GM12878 (cell line): ENCODE data around the gene ITGB8. TPM values are rescaled to one million over a fixed set of nuclear protein-coding genes. Genes with fewer than 3 reads are reported as not detected.

Source experiments
- CHD1 ChIP-seq: IDR thresholded peaks from 2 replicates; pipeline ENCODE4 v1.6.1; 2012; ENCODE audit warnings: low read depth, low read length, improper control_type of control experiment
- ETV6 ChIP-seq, 2 experiments: fragments of 450-650 bp in 1 of 2; IDR thresholded peaks in 1 of 2; conservative IDR thresholded peaks in 1 of 2; 2 replicates each; pipeline ENCODE4 v1.6.1; 2014; ENCODE audit warnings: antibody characterized with exemption in 1 of 2, borderline replicate concordance in 1 of 2, low read depth in 1 of 2, mild to moderate bottlenecking in 1 of 2, moderate library complexity in 1 of 2
- GATAD2B ChIP-seq: fragments of 450-650 bp; conservative IDR thresholded peaks from 2 replicates; pipeline ENCODE4 v1.6.1; 2017; ENCODE audit warnings: low read depth, mild to moderate bottlenecking, moderate library complexity
- MEF2A ChIP-seq: IDR thresholded peaks from 2 replicates; pipeline ENCODE4 v1.6.1; 2011; ENCODE audit warnings: low read depth, mild to moderate bottlenecking, low read length, moderate library complexity; ENCODE audit not compliant: insufficient read depth
- SMC3 ChIP-seq: IDR thresholded peaks from 2 replicates; pipeline ENCODE4 v1.6.1; 2011; ENCODE audit warnings: low read length, improper control_type of control experiment, borderline replicate concordance
- STAT3 ChIP-seq: IDR thresholded peaks from 2 replicates; pipeline ENCODE4 v1.6.1; 2011; ENCODE audit warnings: low read depth, low read length, improper control_type of control experiment
- TBL1XR1 ChIP-seq: IDR thresholded peaks from 2 replicates; pipeline ENCODE4 v1.6.1; 2012; ENCODE audit warnings: low read depth, low read length, improper control_type of control experiment
- TCF3 ChIP-seq: IDR thresholded peaks from 2 replicates; pipeline ENCODE4 v1.6.1; 2012; ENCODE audit warnings: low read depth, mild to moderate bottlenecking, low read length, borderline replicate concordance; ENCODE audit not compliant: insufficient read depth
- ZNF207 ChIP-seq: fragments of 450-650 bp; IDR thresholded peaks from 2 replicates; pipeline ENCODE4 v1.6.1; 2014; ENCODE audit warnings: antibody characterized with exemption, mild to moderate bottlenecking, borderline replicate concordance
- polyA plus RNA-seq, 11 experiments: library from polyadenylated mRNA; depleted of rRNA in 4 of 11; unstranded in 6 of 11; stranded (reverse) in 5 of 11; fragments of >200 nt; fragmentation: Nextera tagmentation in 4 of 11; fragmentation: Illumina TruSeq in 1 of 11; extraction: Ambion mirVana in 4 of 11; extraction: Trizol in 1 of 11; gene quantifications; 1 replicate in 1 of 11; 2 replicates in 10 of 11; pipeline versions ENCODE4 v1.2.1 to v1.2.3, GENCODE V29; 2011 to 2016; ENCODE audit warnings: inconsistent platforms in 2 of 11, missing spikeins in 2 of 11, low read depth in 1 of 11
- total RNA-seq, 4 experiments: library from RNA; depleted of rRNA in 3 of 4; stranded (reverse); fragments of >200 nt in 3 of 4; fragmentation: Illumina TruSeq in 1 of 4; extraction: Trizol in 1 of 4; gene quantifications; 2 replicates each; pipeline versions ENCODE4 v1.2.1 to v1.2.3, GENCODE V29; 2013 to 2021
- TF ChIP-seq, protein P1 (sequence below): IDR thresholded peaks from 2 replicates; pipeline ENCODE4 v1.6.1; 2012; ENCODE audit warnings: improper control_type of control experiment, low read depth, low read length; ENCODE audit not compliant: insufficient replicate concordance
- TF ChIP-seq, protein P2 (sequence below): IDR thresholded peaks from 2 replicates; pipeline ENCODE4 v1.6.1; 2012; ENCODE audit warnings: low read depth, low read length, improper control_type of control experiment
- TF ChIP-seq, protein P3 (sequence below): fragments of 450-650 bp; IDR thresholded peaks from 2 replicates; pipeline ENCODE4 v1.6.1; 2017; ENCODE audit warnings: borderline replicate concordance
- TF ChIP-seq, protein P4 (sequence below): IDR thresholded peaks from 2 replicates; pipeline ENCODE4 v1.6.1; 2011; ENCODE audit warnings: low read depth, mild to moderate bottlenecking, low read length, moderate library complexity, borderline replicate concordance; ENCODE audit errors: extremely low read depth
- TF ChIP-seq, protein P5 (sequence below): IDR thresholded peaks from 2 replicates; pipeline ENCODE4 v1.6.1; 2011; ENCODE audit warnings: low read depth, low read length, improper control_type of control experiment, borderline replicate concordance
- TF ChIP-seq, protein P6 (sequence below): IDR thresholded peaks from 2 replicates; pipeline ENCODE4 v1.6.1; 2011; ENCODE audit warnings: borderline replicate concordance, low read depth, mild to moderate bottlenecking, moderate library complexity, low read length; ENCODE audit not compliant: insufficient read depth, poor library complexity, severe bottlenecking
- TF ChIP-seq, protein P7 (sequence below): fragments of 450-650 bp; conservative IDR thresholded peaks from 2 replicates; pipeline ENCODE4 v1.6.1; 2017; ENCODE audit warnings: mild to moderate bottlenecking, moderate library complexity

The ITGB8 gene
- total and polyA plus RNA-seq, 10 of the 15 experiments (the other 5 are each of a cell fraction or from before 2014, with no cell fraction given) = 0.37 to 26.2 (median 1.5) TPM

DNA sequence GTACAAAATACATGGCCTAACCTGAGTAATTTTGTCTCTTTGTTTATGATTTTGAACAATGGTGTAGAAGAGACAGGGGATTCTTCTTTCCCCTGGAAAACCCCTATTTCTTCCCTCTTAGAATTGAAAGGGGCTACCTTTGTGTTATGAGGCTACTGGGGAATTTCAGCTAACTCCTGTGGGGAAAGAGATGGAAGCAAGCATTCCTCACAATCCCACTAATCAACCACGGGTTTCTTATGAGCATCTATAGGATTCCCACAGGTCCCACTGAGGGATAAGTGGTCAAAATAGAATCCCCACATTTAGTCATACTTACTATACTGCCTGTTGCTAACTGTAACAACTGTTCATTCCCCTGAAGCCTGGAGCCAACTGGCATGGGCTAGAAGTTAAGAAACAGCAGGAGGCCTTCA is 32.2 kb upstream of the ITGB8 start (continued):
- TF ChIP-seq, protein P1, sequence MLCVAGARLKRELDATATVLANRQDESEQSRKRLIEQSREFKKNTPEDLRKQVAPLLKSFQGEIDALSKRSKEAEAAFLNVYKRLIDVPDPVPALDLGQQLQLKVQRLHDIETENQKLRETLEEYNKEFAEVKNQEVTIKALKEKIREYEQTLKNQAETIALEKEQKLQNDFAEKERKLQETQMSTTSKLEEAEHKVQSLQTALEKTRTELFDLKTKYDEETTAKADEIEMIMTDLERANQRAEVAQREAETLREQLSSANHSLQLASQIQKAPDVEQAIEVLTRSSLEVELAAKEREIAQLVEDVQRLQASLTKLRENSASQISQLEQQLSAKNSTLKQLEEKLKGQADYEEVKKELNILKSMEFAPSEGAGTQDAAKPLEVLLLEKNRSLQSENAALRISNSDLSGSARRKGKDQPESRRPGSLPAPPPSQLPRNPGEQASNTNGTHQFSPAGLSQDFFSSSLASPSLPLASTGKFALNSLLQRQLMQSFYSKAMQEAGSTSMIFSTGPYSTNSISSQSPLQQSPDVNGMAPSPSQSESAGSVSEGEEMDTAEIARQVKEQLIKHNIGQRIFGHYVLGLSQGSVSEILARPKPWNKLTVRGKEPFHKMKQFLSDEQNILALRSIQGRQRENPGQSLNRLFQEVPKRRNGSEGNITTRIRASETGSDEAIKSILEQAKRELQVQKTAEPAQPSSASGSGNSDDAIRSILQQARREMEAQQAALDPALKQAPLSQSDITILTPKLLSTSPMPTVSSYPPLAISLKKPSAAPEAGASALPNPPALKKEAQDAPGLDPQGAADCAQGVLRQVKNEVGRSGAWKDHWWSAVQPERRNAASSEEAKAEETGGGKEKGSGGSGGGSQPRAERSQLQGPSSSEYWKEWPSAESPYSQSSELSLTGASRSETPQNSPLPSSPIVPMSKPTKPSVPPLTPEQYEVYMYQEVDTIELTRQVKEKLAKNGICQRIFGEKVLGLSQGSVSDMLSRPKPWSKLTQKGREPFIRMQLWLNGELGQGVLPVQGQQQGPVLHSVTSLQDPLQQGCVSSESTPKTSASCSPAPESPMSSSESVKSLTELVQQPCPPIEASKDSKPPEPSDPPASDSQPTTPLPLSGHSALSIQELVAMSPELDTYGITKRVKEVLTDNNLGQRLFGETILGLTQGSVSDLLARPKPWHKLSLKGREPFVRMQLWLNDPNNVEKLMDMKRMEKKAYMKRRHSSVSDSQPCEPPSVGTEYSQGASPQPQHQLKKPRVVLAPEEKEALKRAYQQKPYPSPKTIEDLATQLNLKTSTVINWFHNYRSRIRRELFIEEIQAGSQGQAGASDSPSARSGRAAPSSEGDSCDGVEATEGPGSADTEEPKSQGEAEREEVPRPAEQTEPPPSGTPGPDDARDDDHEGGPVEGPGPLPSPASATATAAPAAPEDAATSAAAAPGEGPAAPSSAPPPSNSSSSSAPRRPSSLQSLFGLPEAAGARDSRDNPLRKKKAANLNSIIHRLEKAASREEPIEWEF = peak; percentile 82
- TF ChIP-seq, protein P2, sequence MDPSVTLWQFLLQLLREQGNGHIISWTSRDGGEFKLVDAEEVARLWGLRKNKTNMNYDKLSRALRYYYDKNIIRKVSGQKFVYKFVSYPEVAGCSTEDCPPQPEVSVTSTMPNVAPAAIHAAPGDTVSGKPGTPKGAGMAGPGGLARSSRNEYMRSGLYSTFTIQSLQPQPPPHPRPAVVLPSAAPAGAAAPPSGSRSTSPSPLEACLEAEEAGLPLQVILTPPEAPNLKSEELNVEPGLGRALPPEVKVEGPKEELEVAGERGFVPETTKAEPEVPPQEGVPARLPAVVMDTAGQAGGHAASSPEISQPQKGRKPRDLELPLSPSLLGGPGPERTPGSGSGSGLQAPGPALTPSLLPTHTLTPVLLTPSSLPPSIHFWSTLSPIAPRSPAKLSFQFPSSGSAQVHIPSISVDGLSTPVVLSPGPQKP = no peak
- TF ChIP-seq GATAD2B = peak; percentile 80
- TF ChIP-seq, protein P3, sequence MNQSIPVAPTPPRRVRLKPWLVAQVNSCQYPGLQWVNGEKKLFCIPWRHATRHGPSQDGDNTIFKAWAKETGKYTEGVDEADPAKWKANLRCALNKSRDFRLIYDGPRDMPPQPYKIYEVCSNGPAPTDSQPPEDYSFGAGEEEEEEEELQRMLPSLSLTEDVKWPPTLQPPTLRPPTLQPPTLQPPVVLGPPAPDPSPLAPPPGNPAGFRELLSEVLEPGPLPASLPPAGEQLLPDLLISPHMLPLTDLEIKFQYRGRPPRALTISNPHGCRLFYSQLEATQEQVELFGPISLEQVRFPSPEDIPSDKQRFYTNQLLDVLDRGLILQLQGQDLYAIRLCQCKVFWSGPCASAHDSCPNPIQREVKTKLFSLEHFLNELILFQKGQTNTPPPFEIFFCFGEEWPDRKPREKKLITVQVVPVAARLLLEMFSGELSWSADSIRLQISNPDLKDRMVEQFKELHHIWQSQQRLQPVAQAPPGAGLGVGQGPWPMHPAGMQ = no peak
- no peak for TF ChIP-seq SMC3
- no peak for TF ChIP-seq CHD1
- no peak for TF ChIP-seq MEF2A
- no peak for TF ChIP-seq TCF3
- TF ChIP-seq, protein P4, sequence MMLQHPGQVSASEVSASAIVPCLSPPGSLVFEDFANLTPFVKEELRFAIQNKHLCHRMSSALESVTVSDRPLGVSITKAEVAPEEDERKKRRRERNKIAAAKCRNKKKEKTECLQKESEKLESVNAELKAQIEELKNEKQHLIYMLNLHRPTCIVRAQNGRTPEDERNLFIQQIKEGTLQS = no peak
- TF ChIP-seq ETV6 (conservative IDR thresholded peaks at IDR 0.05 in 1 of 2, IDR thresholded peaks at IDR 0.05 in 1 of 2; ENCODE audit: borderline replicate concordance in 1 of 2, low read depth in 1 of 2) = no peak
- TF ChIP-seq, protein P5, sequence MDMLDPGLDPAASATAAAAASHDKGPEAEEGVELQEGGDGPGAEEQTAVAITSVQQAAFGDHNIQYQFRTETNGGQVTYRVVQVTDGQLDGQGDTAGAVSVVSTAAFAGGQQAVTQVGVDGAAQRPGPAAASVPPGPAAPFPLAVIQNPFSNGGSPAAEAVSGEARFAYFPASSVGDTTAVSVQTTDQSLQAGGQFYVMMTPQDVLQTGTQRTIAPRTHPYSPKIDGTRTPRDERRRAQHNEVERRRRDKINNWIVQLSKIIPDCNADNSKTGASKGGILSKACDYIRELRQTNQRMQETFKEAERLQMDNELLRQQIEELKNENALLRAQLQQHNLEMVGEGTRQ = no peak
- no peak for TF ChIP-seq ZNF207
- peak; percentile 51; the same call in 1 of the 2 replicates for TF ChIP-seq TBL1XR1
- TF ChIP-seq STAT3 = 0 out of 2 replicates have a peak, but pooled peaks have one; percentile 56
- TF ChIP-seq, protein P6, sequence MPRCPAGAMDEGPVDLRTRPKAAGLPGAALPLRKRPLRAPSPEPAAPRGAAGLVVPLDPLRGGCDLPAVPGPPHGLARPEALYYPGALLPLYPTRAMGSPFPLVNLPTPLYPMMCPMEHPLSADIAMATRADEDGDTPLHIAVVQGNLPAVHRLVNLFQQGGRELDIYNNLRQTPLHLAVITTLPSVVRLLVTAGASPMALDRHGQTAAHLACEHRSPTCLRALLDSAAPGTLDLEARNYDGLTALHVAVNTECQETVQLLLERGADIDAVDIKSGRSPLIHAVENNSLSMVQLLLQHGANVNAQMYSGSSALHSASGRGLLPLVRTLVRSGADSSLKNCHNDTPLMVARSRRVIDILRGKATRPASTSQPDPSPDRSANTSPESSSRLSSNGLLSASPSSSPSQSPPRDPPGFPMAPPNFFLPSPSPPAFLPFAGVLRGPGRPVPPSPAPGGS = peak; percentile 75
- TF ChIP-seq, protein P7, sequence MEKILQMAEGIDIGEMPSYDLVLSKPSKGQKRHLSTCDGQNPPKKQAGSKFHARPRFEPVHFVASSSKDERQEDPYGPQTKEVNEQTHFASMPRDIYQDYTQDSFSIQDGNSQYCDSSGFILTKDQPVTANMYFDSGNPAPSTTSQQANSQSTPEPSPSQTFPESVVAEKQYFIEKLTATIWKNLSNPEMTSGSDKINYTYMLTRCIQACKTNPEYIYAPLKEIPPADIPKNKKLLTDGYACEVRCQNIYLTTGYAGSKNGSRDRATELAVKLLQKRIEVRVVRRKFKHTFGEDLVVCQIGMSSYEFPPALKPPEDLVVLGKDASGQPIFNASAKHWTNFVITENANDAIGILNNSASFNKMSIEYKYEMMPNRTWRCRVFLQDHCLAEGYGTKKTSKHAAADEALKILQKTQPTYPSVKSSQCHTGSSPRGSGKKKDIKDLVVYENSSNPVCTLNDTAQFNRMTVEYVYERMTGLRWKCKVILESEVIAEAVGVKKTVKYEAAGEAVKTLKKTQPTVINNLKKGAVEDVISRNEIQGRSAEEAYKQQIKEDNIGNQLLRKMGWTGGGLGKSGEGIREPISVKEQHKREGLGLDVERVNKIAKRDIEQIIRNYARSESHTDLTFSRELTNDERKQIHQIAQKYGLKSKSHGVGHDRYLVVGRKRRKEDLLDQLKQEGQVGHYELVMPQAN = no peak
